AG04450 (cell line): ENCODE data around the gene PKD1L1. TPM values are rescaled to one million over a fixed set of nuclear protein-coding genes. Genes with fewer than 3 reads are reported as not detected.

Source experiments
- CTCF ChIA-PET: fragments of 300-600, 350-600 bp; formaldehyde crosslinking; extraction: SDS; loops from one replicate; lab custom pipeline; 2022; ENCODE audit warnings: antibody characterized with exemption, inconsistent platforms; lab: Charles Lee
- POLR2A ChIA-PET: fragments of 350-600 bp; formaldehyde crosslinking; extraction: SDS; loops from one replicate; lab custom pipeline; 2021; ENCODE audit warnings: antibody characterized with exemption, inconsistent platforms; lab: Yijun Ruan, JAX
- DNase-seq: peaks from one replicate; pipeline ENCODE4 v3.0.0-alpha.2; 2011; ENCODE audit warnings: low read depth, low spot score
- H3K27ac ChIP-seq: one replicate; pipeline ENCODE4 v1.5.1; 2012; ENCODE audit warnings: low read depth, low read length, control low read depth
- H3K27me3 ChIP-seq: one replicate; pipeline ENCODE4 v1.6.0; 2012; ENCODE audit warnings: low read length; ENCODE audit not compliant: control insufficient read depth, insufficient read depth
- H3K4me3 ChIP-seq: 2 replicates; pipeline ENCODE4 v1.5.1; 2011; ENCODE audit warnings: mild to moderate bottlenecking, low read depth, low read length, control low read depth
- H3K9me3 ChIP-seq: 2 replicates; pipeline ENCODE4 v1.5.1; 2012; ENCODE audit warnings: low read length; ENCODE audit not compliant: control insufficient read depth, insufficient read depth
- polyA plus RNA-seq: library from polyadenylated mRNA; depleted of rRNA; stranded (reverse); fragments of >200 nt; gene quantifications from 2 replicates; pipeline ENCODE4 v1.2.3, GENCODE V29; 2011
- TF ChIP-seq, protein P1 (sequence below): IDR thresholded peaks from 2 replicates; pipeline ENCODE4 v1.5.1; 2011; ENCODE audit warnings: low read depth, low read length, control low read depth, inconsistent platforms

Gene PKD1L1
- polyA plus RNA-seq, 1 experiment: 0.01 TPM

- ChIA-PET POLR2A (interaction anchor here (0.6 kb wide), 1 partner anchor 166 kb away, joined by 3 read pairs; no protein-coding TSS in a partner anchor), CTCF (no interaction called here)
- no peaks in the 10 kb centered on the region for H3K9me3 ChIP-seq
- no peaks in the 10 kb centered on the region for H3K27me3 ChIP-seq
- TF ChIP-seq, protein P1, sequence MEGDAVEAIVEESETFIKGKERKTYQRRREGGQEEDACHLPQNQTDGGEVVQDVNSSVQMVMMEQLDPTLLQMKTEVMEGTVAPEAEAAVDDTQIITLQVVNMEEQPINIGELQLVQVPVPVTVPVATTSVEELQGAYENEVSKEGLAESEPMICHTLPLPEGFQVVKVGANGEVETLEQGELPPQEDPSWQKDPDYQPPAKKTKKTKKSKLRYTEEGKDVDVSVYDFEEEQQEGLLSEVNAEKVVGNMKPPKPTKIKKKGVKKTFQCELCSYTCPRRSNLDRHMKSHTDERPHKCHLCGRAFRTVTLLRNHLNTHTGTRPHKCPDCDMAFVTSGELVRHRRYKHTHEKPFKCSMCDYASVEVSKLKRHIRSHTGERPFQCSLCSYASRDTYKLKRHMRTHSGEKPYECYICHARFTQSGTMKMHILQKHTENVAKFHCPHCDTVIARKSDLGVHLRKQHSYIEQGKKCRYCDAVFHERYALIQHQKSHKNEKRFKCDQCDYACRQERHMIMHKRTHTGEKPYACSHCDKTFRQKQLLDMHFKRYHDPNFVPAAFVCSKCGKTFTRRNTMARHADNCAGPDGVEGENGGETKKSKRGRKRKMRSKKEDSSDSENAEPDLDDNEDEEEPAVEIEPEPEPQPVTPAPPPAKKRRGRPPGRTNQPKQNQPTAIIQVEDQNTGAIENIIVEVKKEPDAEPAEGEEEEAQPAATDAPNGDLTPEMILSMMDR: no peak
- H3K27ac ChIP-seq: no peak overlapping the region
- H3K4me3 ChIP-seq: no peak overlapping the region
- DNase-seq: no peak
Measured at GRCh38 chr7:47812429-47813136, 135.7 kb downstream of the PKD1L1 start.

GRCh38 chr7:47811632-47812380, 136.5 kb downstream of the PKD1L1 start:
- Histone ChIP-seq H3K9me3 (no peaks in the 10 kb centered on the region), H3K27me3 (no peaks in the 10 kb centered on the region), H3K27ac (no peak overlapping the region), H3K4me3 (no peak overlapping the region)
- POLR2A ChIA-PET: interaction anchor here (0.6 kb wide), 1 partner anchor 165 kb away, joined by 3 read pairs; no protein-coding TSS in a partner anchor
- CTCF ChIA-PET: no interaction called here
- TF ChIP-seq, protein P1: no peak
- DNase-seq: no peak

- no peaks in the 10 kb centered on the region for H3K9me3 ChIP-seq
- TF ChIP-seq, protein P1: no peak
- POLR2A ChIA-PET: no interaction called here
Measured at GRCh38 chr7:47809387-47809786, 138.9 kb downstream of the PKD1L1 start.

DNA sequence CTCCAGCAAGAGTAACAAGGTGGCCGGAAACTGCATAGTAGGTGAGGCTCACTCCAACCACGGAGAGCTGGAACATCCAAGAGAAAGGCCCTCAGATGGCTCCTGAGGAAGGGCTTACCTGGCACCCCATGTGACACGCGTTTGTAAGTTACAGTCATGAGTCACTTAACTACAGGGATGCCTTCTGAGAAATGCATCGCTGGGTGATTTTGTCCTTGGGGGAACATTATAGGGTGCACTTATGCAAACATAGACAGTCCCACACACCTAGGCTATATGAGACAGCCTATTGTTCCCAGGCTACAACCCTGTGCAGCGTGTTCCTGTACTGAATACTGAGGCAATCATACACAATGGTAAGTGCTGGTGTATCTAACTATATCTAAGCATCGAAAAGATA, 139.9 kb downstream of the PKD1L1 start:
- ChIA-PET POLR2A (no interaction called here), CTCF (interaction anchor here (2.5 kb wide), 1 partner anchor 11 kb away, joined by 13 read pairs; no protein-coding TSS in a partner anchor)
- DNase-seq: no peak
- Histone ChIP-seq H3K27ac (no peak overlapping the region), H3K9me3 (no peaks in the 10 kb centered on the region), H3K4me3 (no peak overlapping the region), H3K27me3 (no peaks in the 10 kb centered on the region)
- TF ChIP-seq, protein P1: no peak

More at GRCh38 chr7:47809387-47809786, 138.9 kb downstream of the PKD1L1 start:
- Histone ChIP-seq H3K27me3 (no peaks in the 10 kb centered on the region), H3K4me3 (no peak overlapping the region), H3K27ac (no peak overlapping the region)
- DNase-seq: no peak
- CTCF ChIA-PET: interaction anchor here (0.9 to 2.5 kb wide), 3 partner anchors 10 to 555 kb away, joined by 4 to 13 read pairs (median 4); no protein-coding TSS in a partner anchor

GRCh38 chr7:47807756-47808155, 140.5 kb downstream of the PKD1L1 start:
- CTCF ChIA-PET: no interaction called here
- no peaks in the 10 kb centered on the region for H3K9me3 ChIP-seq
- H3K27me3 ChIP-seq: no peaks in the 10 kb centered on the region

More at GRCh38 chr7:47807756-47808155, 140.5 kb downstream of the PKD1L1 start:
- peak overlapping the region; percentile 11 for H3K27ac ChIP-seq
- POLR2A ChIA-PET: no interaction called here
- TF ChIP-seq, protein P1: no peak
- no peak for DNase-seq
- H3K4me3 ChIP-seq: no peak overlapping the region
